GM23248 (cell line): ENCODE results near the gene WWOX. TPM values are rescaled to one million over a fixed set of nuclear protein-coding genes. Genes with fewer than 3 reads are reported as not detected.

Experiments
- DNase-seq: peaks from one replicate; pipeline ENCODE4 v3.0.0-alpha.2; 2015
- H2AFZ ChIP-seq: fragments of 200-600 bp; sonication (generic); 2 replicates; pipeline ENCODE4 v1.6.1; 2016; ENCODE audit warnings: antibody characterized with exemption
- H3F3A ChIP-seq: fragments of 200-600 bp; sonication (generic); 2 replicates; pipeline ENCODE4 v1.6.1; 2016; ENCODE audit warnings: mild to moderate bottlenecking, antibody characterized with exemption, mixed run types; ENCODE audit not compliant: insufficient read depth
- H3K27ac ChIP-seq: fragments of 200-600 bp; sonication (generic); 2 replicates; pipeline ENCODE4 v1.5.1; 2016; ENCODE audit warnings: mild to moderate bottlenecking
- H3K27me3 ChIP-seq: fragments of 200-600 bp; sonication (generic); replicated peaks from 2 replicates; pipeline ENCODE4 v1.6.1; 2016; ENCODE audit warnings: mild to moderate bottlenecking; ENCODE audit not compliant: insufficient read depth
- H3K36me3 ChIP-seq: fragments of 200-600 bp; sonication (generic); 2 replicates; pipeline ENCODE4 v1.6.1; 2016; ENCODE audit warnings: low read depth, mild to moderate bottlenecking
- H3K4me1 ChIP-seq: fragments of 200-600 bp; sonication (generic); 2 replicates; pipeline ENCODE4 v1.6.1; 2016; ENCODE audit warnings: mild to moderate bottlenecking; ENCODE audit not compliant: insufficient read depth
- H3K4me2 ChIP-seq: fragments of 200-600 bp; sonication (generic); one replicate; pipeline ENCODE4 v1.6.1; 2016; ENCODE audit warnings: mild to moderate bottlenecking; ENCODE audit not compliant: unreplicated experiment
- H3K4me3 ChIP-seq: fragments of 200-600 bp; sonication (generic); 2 replicates; pipeline ENCODE4 v1.5.1; 2016; ENCODE audit warnings: mild to moderate bottlenecking
- H3K79me2 ChIP-seq: fragments of 200-600 bp; sonication (generic); 2 replicates; pipeline ENCODE4 v1.6.1; 2016; ENCODE audit warnings: mild to moderate bottlenecking; ENCODE audit not compliant: insufficient read depth
- H3K9ac ChIP-seq: fragments of 200-600 bp; sonication (generic); 2 replicates; pipeline ENCODE4 v1.6.1; 2016; ENCODE audit warnings: mild to moderate bottlenecking
- H3K9me2 ChIP-seq: fragments of 200-600 bp; sonication (generic); 2 replicates; pipeline ENCODE4 v1.6.1; 2016; ENCODE audit warnings: mixed run types, mild to moderate bottlenecking, moderate library complexity; ENCODE audit not compliant: insufficient read depth
- H3K9me3 ChIP-seq: fragments of 200-600 bp; sonication (generic); one replicate; pipeline ENCODE4 v1.6.1; 2017; ENCODE audit warnings: low read depth
- H4K20me1 ChIP-seq: fragments of 200-600 bp; sonication (generic); 2 replicates; pipeline ENCODE4 v1.6.0; 2016; ENCODE audit not compliant: insufficient read depth
- EZH2 ChIP-seq: fragments of 200-600 bp; sonication (generic); IDR thresholded peaks from 2 replicates; pipeline ENCODE4 v1.6.1; 2018; ENCODE audit warnings: antibody characterized with exemption, mild to moderate bottlenecking; ENCODE audit not compliant: insufficient read depth, poor library complexity, severe bottlenecking
- EZH2phosphoT487 ChIP-seq: fragments of 200-600 bp; sonication (generic); IDR thresholded peaks from 2 replicates; pipeline ENCODE4 v1.6.1; 2018; ENCODE audit warnings: antibody characterized with exemption, moderate library complexity, mild to moderate bottlenecking, low read depth; ENCODE audit not compliant: insufficient read depth
- WGBS, 2 experiments: methylation state at CpG; one replicate each; pipeline ENCODE4 v1.1.6; 2015 to 2017; ENCODE audit warnings: low lambda C conversion rate in 2 of 2, low coverage in 1 of 2; ENCODE audit errors: missing lambda C conversion rate in 2 of 2; 5-methylcytosine and 5-hydroxymethylcytosine counted together
- in situ Hi-C: fragments of 300-500 bp; cut with MboI; formaldehyde crosslinking; loops from 2 replicates; pipeline ENCODE4 v1.15.0; 2020
- polyA plus RNA-seq: library from polyadenylated mRNA; unstranded; fragments of >200 nt; fragmentation: Nextera tagmentation; extraction: Ambion mirVana; gene quantifications from 2 replicates; pipeline ENCODE4 v1.2.1, GENCODE V29; 2016
- total RNA-seq: library from RNA; depleted of rRNA; stranded (reverse); fragments of >200 nt; shearing (Covaris generic); gene quantifications from 2 replicates; pipeline ENCODE4 v1.2.3, GENCODE V29; 2014

Gene WWOX
- total and polyA plus RNA-seq, 2 experiments from 2014 or later: 4.5 to 6.6 TPM

- in situ Hi-C loops: no loop called here
- no peaks in the 10 kb centered on the region for H3K9me2 ChIP-seq
- no peaks in the 10 kb centered on the region for H3K27me3 ChIP-seq
- TF ChIP-seq EZH2phosphoT487: no peak
- TF ChIP-seq EZH2: no peak
- H3K79me2 ChIP-seq: no peaks in the 10 kb centered on the region
- no peak overlapping the region for H3K4me2 ChIP-seq
- 60 to 68% methylated on average over 7 of the region's 7 CpGs for WGBS, 2 experiments
- H3K36me3 ChIP-seq: no peaks in the 10 kb centered on the region
- no peak overlapping the region for H3K9ac ChIP-seq
- no peaks in the 10 kb centered on the region for H3F3A ChIP-seq
- H4K20me1 ChIP-seq: no peaks in the 10 kb centered on the region
- no peaks in the 10 kb centered on the region for H3K9me3 ChIP-seq
- no peak overlapping the region for H3K27ac ChIP-seq
- H3K4me3 ChIP-seq: no peak overlapping the region
- no peak overlapping the region for H2AFZ ChIP-seq
- no peaks in the 10 kb centered on the region for H3K4me1 ChIP-seq
- no peak for DNase-seq
These were observed 117.8 kb downstream of the WWOX start for GRCh38 chr16:78217276-78217675.

DNA sequence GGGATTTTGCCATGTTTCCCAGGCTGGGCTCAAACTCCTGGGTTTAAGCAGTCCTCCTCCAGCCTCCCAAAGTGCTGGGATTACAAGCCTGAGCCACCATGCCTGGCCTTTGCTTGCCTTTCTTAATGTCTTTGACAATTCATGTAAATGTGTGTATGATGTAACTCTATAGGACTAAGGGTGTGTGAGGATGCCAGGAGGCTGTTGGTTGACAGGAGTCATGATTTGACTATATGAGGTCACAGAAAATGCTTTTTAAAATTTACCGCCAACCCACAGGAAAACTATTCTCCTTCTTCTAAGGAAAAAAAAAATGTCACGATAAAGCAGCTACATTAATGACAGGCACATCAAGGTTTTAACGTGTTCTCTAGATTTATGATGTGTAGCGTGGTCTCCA lies 118.8 kb downstream of the WWOX start:
- DNase-seq: no peak
- no peaks in the 10 kb centered on the region for H4K20me1 ChIP-seq
- TF ChIP-seq EZH2phosphoT487 (no peak), EZH2 (no peak)
- no peaks in the 10 kb centered on the region for H3K79me2 ChIP-seq
- no peak overlapping the region for H3K4me2 ChIP-seq
- no peaks in the 10 kb centered on the region for H3K27me3 ChIP-seq
- no peak overlapping the region for H3K9ac ChIP-seq
- no peak overlapping the region for H3K27ac ChIP-seq
- no peaks in the 10 kb centered on the region for H3K9me2 ChIP-seq
- WGBS, 2 experiments: 78 to 81% methylated on average over 4 of the region's 4 CpGs
- H3K4me3 ChIP-seq: no peak overlapping the region
- H3K9me3 ChIP-seq: no peaks in the 10 kb centered on the region
- H2AFZ ChIP-seq: no peak overlapping the region
- in situ Hi-C loops: no loop called here
- no peaks in the 10 kb centered on the region for H3K36me3 ChIP-seq
- H3F3A ChIP-seq: no peaks in the 10 kb centered on the region
- no peaks in the 10 kb centered on the region for H3K4me1 ChIP-seq

DNA sequence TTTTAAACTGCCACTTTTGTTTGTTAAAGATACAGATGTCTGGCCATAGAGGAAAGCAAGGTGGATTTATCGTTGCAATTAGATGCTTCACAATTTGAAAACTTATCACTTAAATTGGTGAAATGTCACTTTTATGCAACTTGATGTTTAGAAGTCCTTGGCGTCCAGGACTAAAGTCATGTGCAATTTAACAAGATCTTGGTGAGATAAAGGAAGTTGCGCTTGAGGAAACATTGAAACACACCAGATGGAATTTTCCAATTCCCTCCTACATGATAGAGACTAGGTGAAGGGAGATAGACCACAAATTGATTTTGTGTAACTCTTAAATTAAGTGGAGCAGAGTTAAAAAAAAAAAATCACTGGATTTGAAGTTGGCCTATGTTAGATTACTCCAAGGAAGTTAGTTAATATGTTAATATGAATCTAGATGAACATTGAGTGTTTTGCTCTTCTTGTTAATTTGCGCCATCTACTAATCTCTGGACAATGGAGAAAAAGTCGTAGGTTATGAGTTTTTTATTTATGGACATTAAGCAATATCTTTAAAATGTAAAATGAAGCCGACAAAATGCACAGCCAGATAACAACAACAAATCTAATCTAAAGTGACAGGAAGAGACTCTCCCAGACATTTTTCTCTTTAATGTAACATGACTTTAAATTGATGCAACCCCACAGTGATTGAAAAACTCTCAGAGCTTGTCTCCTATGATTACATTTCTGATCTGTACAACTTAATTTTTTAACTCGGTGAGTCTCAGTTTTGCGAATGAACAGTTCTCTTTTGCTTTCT lies 119.6 kb downstream of the WWOX start:
- Histone ChIP-seq H3K27me3 (no peaks in the 10 kb centered on the region), H3K9me3 (no peaks in the 10 kb centered on the region), H3K4me2 (no peak overlapping the region), H3K9me2 (no peaks in the 10 kb centered on the region), H3K79me2 (no peaks in the 10 kb centered on the region), H3K36me3 (no peaks in the 10 kb centered on the region), H3F3A (no peaks in the 10 kb centered on the region), H3K4me3 (no peak overlapping the region), H2AFZ (no peak overlapping the region), H4K20me1 (no peaks in the 10 kb centered on the region), H3K27ac (no peak overlapping the region), H3K4me1 (no peaks in the 10 kb centered on the region), H3K9ac (no peak overlapping the region)
- TF ChIP-seq EZH2phosphoT487: no peak
- no peak for TF ChIP-seq EZH2
- 71 to 72% methylated on average over 8 of the region's 8 CpGs for WGBS, 2 experiments
- in situ Hi-C loops: no loop called here
- no peak for DNase-seq

- Histone ChIP-seq H3K36me3 (no peaks in the 10 kb centered on the region), H3K4me3 (no peak overlapping the region), H3K4me2 (no peak overlapping the region), H3K4me1 (no peaks in the 10 kb centered on the region), H3K9me3 (no peaks in the 10 kb centered on the region), H3K9me2 (no peaks in the 10 kb centered on the region), H3F3A (no peaks in the 10 kb centered on the region), H3K9ac (no peak overlapping the region), H2AFZ (no peak overlapping the region), H3K79me2 (no peaks in the 10 kb centered on the region), H3K27me3 (no peaks in the 10 kb centered on the region), H4K20me1 (no peaks in the 10 kb centered on the region), H3K27ac (no peak overlapping the region)
- no peak for TF ChIP-seq EZH2phosphoT487
- TF ChIP-seq EZH2: no peak
- DNase-seq: no peak
- in situ Hi-C loops: no loop called here
- WGBS, 2 experiments: 75 to 84% methylated on average over 2 of the region's 2 CpGs
These were observed 121.1 kb downstream of the WWOX start for GRCh38 chr16:78220571-78220970.

DNA sequence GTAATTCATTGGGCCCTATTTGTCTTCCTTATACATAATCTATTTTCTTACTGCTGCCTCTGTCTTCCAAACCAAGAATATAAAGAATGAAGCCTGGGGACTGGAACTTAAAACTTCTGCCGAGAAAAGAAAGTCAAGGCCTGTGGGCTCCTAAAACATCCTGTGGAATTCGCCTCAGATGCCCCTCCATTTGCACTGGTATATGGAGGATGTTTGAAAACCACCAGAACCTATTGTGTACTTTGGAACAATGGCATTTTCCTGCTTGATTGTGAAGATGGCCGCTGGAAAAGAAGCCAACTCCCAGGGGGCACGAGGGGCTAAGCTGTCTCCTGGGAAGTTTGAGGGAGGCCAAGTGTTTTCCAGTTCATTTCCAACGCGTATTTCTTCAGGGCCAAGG lies 122.4 kb downstream of the WWOX start:
- Histone ChIP-seq H4K20me1 (no peaks in the 10 kb centered on the region), H3F3A (no peaks in the 10 kb centered on the region), H3K27ac (no peak overlapping the region), H3K36me3 (no peaks in the 10 kb centered on the region), H3K4me1 (no peaks in the 10 kb centered on the region), H3K4me2 (no peak overlapping the region), H3K79me2 (no peaks in the 10 kb centered on the region), H2AFZ (no peak overlapping the region), H3K9ac (no peak overlapping the region), H3K27me3 (no peaks in the 10 kb centered on the region), H3K9me2 (no peaks in the 10 kb centered on the region), H3K9me3 (no peaks in the 10 kb centered on the region), H3K4me3 (no peak overlapping the region)
- TF ChIP-seq EZH2phosphoT487: no peak
- TF ChIP-seq EZH2: no peak
- in situ Hi-C loops: no loop called here
- no peak for DNase-seq
- WGBS, 2 experiments: 18 to 22% methylated on average over 6 of the region's 6 CpGs
